ENCODE measurements around the gene ARMC3. TPM values are rescaled to one million over a fixed set of nuclear protein-coding genes. Genes with fewer than 3 reads are reported as not detected.

ARMC3 gene
- total and polyA plus RNA-seq, 8 donors, result 0.05 to 0.25 TPM; not detected in 6

DNA sequence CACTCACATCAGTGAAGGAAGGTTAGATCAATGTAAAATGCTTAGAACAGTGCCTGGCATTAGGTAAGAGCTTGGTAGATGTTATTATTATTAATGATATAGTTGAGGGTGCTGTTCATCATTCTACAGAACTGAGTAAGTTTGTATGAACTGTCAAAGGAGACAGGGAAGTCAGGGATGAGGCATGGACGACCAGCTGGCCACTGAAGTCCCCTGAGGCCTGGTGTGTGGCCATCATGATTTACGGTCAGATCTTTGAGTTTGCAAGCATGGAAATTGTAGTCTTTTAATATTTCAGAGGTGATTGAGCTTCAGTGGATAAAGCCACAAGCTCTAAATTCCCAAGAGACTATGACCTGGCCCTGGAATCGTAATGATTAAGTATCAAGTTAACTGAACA is 6.9 kb downstream of the ARMC3 start:
- H3K4me1 ChIP-seq, result peaks cover 0 to 5% (median 0%) of the 10 kb centered on the region in 3 donors
- no peaks in the 10 kb centered on the region for H3K36me3 ChIP-seq
- DNase-seq, result no peak
- no peaks in the 10 kb centered on the region for H3K27me3 ChIP-seq
- H3K9me3 ChIP-seq, result no peaks in the 10 kb centered on the region
- 85 to 88% methylated on average over 3 of the region's 3 CpGs for WGBS, 2 donors
- no peak overlapping the region for H3K4me3 ChIP-seq
- ATAC-seq, result no peak
- H3K27ac ChIP-seq, result no peak overlapping the region
- TF ChIP-seq, protein P1, sequence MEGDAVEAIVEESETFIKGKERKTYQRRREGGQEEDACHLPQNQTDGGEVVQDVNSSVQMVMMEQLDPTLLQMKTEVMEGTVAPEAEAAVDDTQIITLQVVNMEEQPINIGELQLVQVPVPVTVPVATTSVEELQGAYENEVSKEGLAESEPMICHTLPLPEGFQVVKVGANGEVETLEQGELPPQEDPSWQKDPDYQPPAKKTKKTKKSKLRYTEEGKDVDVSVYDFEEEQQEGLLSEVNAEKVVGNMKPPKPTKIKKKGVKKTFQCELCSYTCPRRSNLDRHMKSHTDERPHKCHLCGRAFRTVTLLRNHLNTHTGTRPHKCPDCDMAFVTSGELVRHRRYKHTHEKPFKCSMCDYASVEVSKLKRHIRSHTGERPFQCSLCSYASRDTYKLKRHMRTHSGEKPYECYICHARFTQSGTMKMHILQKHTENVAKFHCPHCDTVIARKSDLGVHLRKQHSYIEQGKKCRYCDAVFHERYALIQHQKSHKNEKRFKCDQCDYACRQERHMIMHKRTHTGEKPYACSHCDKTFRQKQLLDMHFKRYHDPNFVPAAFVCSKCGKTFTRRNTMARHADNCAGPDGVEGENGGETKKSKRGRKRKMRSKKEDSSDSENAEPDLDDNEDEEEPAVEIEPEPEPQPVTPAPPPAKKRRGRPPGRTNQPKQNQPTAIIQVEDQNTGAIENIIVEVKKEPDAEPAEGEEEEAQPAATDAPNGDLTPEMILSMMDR (IDR thresholded peaks at IDR 0.05), result no peak
- FAIRE-seq, result no peak
- intact Hi-C loops (cut with DNase I), result no loop called here

DNA sequence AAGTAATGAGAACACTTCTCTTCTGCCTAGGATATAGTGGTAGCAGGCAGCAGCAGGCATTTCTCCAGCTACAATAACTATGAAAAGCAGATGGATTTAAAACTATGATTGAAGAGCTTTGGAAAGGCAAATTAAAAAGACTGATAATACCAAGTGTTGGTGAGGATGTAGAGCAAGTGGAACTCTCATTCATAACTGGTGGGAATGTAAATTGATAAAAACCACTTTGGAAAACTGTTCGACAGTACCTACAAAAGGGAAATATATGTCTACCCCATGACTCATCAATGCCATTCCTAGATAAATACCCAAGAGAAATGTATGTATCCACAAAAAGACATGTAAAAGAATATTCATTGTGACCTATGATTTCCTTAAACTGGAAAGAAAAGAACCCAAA is 14.6 kb downstream of the ARMC3 start:
- WGBS, 2 donors, result 93 to 96% methylated on average over 1 of the region's 1 CpG
- ATAC-seq, result no peak
- TF ChIP-seq, protein P1 (IDR thresholded peaks at IDR 0.05), result no peak
- Histone ChIP-seq H3K4me1 (no peaks in the 10 kb centered on the region), H3K27ac (no peak overlapping the region), H3K36me3 (no peaks in the 10 kb centered on the region), H3K4me3 (no peak overlapping the region), H3K9me3 (no peaks in the 10 kb centered on the region), H3K27me3 (no peaks in the 10 kb centered on the region)
- DNase-seq, result no peak
- FAIRE-seq, result no peak
- intact Hi-C loops (cut with DNase I), result no loop called here

DNA sequence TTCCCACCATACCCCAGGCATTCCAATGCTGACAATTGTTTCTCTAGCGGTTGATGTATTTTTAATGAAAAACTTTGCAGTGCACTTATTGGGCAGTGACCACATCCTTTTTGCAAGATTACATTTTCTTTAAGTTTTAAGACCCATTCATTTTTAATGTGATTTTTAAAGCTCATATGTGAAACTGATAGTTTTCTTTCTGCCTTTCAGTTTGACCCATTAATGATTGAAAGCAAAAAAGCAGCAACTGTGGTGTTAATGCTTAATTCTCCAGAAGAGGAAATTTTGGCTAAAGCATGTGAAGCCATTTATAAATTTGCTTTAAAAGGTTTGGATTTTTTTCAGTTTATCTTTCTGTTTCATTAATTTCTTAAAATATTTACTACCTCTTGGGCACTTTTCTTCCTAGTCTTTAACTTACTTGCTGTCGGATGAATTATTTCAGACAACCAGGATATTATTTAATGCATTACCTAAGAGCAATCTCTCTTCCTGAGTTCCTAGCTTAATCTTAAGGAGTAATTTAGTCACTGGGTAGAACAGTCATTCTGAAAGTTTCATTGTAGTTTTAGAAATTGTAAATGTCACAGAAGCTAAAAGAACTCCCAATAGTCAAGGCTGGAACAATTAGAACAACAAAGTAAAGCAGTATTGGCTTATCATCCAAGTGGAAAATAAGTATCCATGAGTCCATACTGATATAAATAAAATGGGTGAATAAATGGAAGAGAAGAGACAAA is 18.3 kb downstream of the ARMC3 start:
- FAIRE-seq, result no peak
- no peak overlapping the region for H3K27ac ChIP-seq
- 92 to 94% methylated on average over 2 of the region's 2 CpGs for WGBS, 2 donors
- DNase-seq, result no peak
- no peaks in the 10 kb centered on the region for H3K27me3 ChIP-seq
- intact Hi-C loops (cut with DNase I), result no loop called here
- H3K36me3 ChIP-seq, result no peaks in the 10 kb centered on the region
- H3K9me3 ChIP-seq, result no peaks in the 10 kb centered on the region
- TF ChIP-seq, protein P1 (IDR thresholded peaks at IDR 0.05), result no peak
- no peaks in the 10 kb centered on the region for H3K4me1 ChIP-seq
- ATAC-seq, result no peak
- no peak overlapping the region for H3K4me3 ChIP-seq

DNA sequence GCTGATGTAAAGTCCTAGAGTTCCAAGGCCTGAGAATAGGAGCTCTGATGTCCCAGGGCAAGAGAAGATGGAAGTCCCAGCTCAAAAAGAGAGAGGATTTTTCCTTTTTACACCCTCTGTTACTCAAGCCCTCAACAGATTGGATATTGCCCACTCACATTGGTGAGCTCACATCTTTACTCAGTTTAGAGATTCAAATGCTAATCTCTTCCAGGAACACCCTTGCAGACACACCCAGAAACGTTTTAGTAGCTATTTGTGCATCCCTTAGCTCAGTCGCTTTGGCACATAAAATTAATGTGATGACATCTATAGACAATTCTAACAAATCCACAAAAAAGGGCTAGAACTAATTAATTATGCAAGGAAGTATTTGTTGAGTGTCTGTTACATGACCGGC is 27.1 kb downstream of the ARMC3 start:
- 76 to 82% methylated on average over 3 of the region's 3 CpGs for WGBS, 2 donors
- TF ChIP-seq, protein P1 (IDR thresholded peaks at IDR 0.05), result no peak
- Histone ChIP-seq H3K4me3 (no peak overlapping the region), H3K4me1 (no peaks in the 10 kb centered on the region), H3K9me3 (no peaks in the 10 kb centered on the region), H3K27me3 (no peaks in the 10 kb centered on the region), H3K36me3 (no peaks in the 10 kb centered on the region), H3K27ac (no peak overlapping the region)
- FAIRE-seq, result no peak
- no peak for ATAC-seq
- intact Hi-C loops (cut with DNase I), result no loop called here
- no peak for DNase-seq

DNA sequence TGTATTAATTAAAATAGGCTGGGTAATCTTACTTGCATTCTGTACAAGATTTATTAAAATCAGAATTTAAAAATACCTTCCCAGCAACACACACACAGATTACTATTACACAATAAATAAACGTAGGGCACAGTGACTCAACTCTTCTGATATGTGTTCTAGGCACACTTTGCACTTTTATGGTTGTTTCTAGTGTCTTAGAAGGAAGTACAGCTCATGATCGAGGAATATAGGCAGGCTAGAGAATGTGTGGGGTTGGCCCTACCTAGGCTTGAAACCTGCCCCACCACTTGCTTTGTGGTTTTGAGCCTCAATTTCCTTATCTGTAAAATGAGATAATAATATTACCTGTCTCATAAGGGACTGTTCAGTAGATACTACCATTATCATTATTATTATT is 30.5 kb downstream of the ARMC3 start:
- ATAC-seq (no peak), FAIRE-seq (no peak)
- WGBS, 2 donors, result 59 to 77% methylated on average over 2 of the region's 2 CpGs

More for the DNA sequence above, 30.5 kb downstream of the ARMC3 start:
- TF ChIP-seq, protein P1 (IDR thresholded peaks at IDR 0.05), result no peak
- no peak for DNase-seq
- intact Hi-C loops (cut with DNase I), result no loop called here
- no peaks in the 10 kb centered on the region for H3K36me3 ChIP-seq
- no peaks in the 10 kb centered on the region for H3K4me1 ChIP-seq
- H3K4me3 ChIP-seq, result no peak overlapping the region
- H3K27me3 ChIP-seq, result no peaks in the 10 kb centered on the region
- no peak overlapping the region for H3K27ac ChIP-seq
- no peaks in the 10 kb centered on the region for H3K9me3 ChIP-seq
